Smooth muscle cell (in vitro differentiated cells): Measurements from ENCODE around the gene CACNA2D3. TPM values are rescaled to one million over a fixed set of nuclear protein-coding genes. Genes with fewer than 3 reads are reported as not detected.

Experiments used
- DNase-seq: peaks from one replicate; lab custom pipeline; 2025; ENCODE audit not compliant: unreplicated experiment; lab: John Stamatoyannopoulos, UW
- H2AFZ ChIP-seq: fragments of 200-600 bp; sonication (generic); 2 replicates; pipeline ENCODE4 v1.6.0; 2016; ENCODE audit warnings: antibody characterized with exemption, low read depth, mild to moderate bottlenecking
- H3F3A ChIP-seq: fragments of 200-600 bp; sonication (generic); 2 replicates; pipeline ENCODE4 v1.6.0; 2017; ENCODE audit warnings: antibody characterized with exemption, low read depth
- H3K27ac ChIP-seq: fragments of 200-600 bp; sonication (generic); 2 replicates; pipeline ENCODE4 v1.5.1; 2016; ENCODE audit warnings: low read depth, mild to moderate bottlenecking
- H3K27me3 ChIP-seq: fragments of 200-600 bp; sonication (generic); 2 replicates; pipeline ENCODE4 v1.6.1; 2016; ENCODE audit warnings: low read depth, mild to moderate bottlenecking
- H3K36me3 ChIP-seq: fragments of 200-600 bp; sonication (generic); 2 replicates; pipeline ENCODE4 v1.5.1; 2016; ENCODE audit warnings: low read depth
- H3K4me1 ChIP-seq: fragments of 200-600 bp; sonication (generic); 2 replicates; pipeline ENCODE4 v1.5.1; 2016; ENCODE audit warnings: low read depth
- H3K4me2 ChIP-seq: fragments of 200-600 bp; sonication (generic); 2 replicates; pipeline ENCODE4 v1.6.0; 2016; ENCODE audit warnings: mild to moderate bottlenecking
- H3K4me3 ChIP-seq: fragments of 200-600 bp; sonication (generic); 2 replicates; pipeline ENCODE4 v1.5.1; 2016; ENCODE audit warnings: mild to moderate bottlenecking
- H3K79me2 ChIP-seq: fragments of 200-600 bp; sonication (generic); 2 replicates; pipeline ENCODE4 v1.6.0; 2016; ENCODE audit warnings: low read depth, mild to moderate bottlenecking
- H3K9ac ChIP-seq: fragments of 200-600 bp; sonication (generic); 2 replicates; pipeline ENCODE4 v1.6.0; 2016; ENCODE audit warnings: low read depth
- H3K9me3 ChIP-seq: fragments of 200-600 bp; sonication (generic); replicated peaks from 2 replicates; pipeline ENCODE4 v1.5.1; 2016; ENCODE audit warnings: low read depth
- H4K20me1 ChIP-seq: fragments of 200-600 bp; sonication (generic); 2 replicates; pipeline ENCODE4 v1.6.0; 2016; ENCODE audit warnings: low read depth
- CTCF ChIP-seq: fragments of 200-600 bp; sonication (generic); IDR thresholded peaks from 2 replicates; pipeline ENCODE4 v1.5.1; 2017; ENCODE audit warnings: borderline replicate concordance, mild to moderate bottlenecking, antibody characterized with exemption; ENCODE audit not compliant: insufficient read depth, poor library complexity, severe bottlenecking
- WGBS: methylation state at CpG from one replicate; pipeline ENCODE4 v1.1.7; 2016; ENCODE audit warnings: low lambda C conversion rate; 5-methylcytosine and 5-hydroxymethylcytosine counted together
- polyA plus RNA-seq: library from polyadenylated mRNA; unstranded; fragments of >200 nt; fragmentation: Nextera tagmentation; extraction: Ambion mirVana; gene quantifications from 2 replicates; pipeline ENCODE4 v1.2.1, GENCODE V29; 2016
- total RNA-seq: library from RNA; depleted of rRNA; stranded (reverse); fragments of >200 nt; gene quantifications from 2 replicates; pipeline ENCODE4 v1.2.3, GENCODE V29; 2014

Gene CACNA2D3
- total and polyA plus RNA-seq, 2 experiments from 2014 or later: 0.15 to 0.90 TPM

GRCh38 chr3:54169524-54169923 lies 47.2 kb downstream of the CACNA2D3 start:
- Histone ChIP-seq H2AFZ (no peak overlapping the region), H3K9me3 (no peaks in the 10 kb centered on the region), H3K36me3 (no peaks in the 10 kb centered on the region), H3K4me1 (no peaks in the 10 kb centered on the region), H3K27me3 (no peaks in the 10 kb centered on the region), H3K79me2 (no peaks in the 10 kb centered on the region), H3K9ac (no peak overlapping the region), H3K4me2 (no peak overlapping the region), H4K20me1 (no peaks in the 10 kb centered on the region), H3K27ac (no peak overlapping the region), H3F3A (no peaks in the 10 kb centered on the region), H3K4me3 (no peak overlapping the region)
- no peak for DNase-seq
- 95% methylated on average over 7 of the region's 7 CpGs for WGBS
- TF ChIP-seq CTCF: no peak

GRCh38 chr3:54171509-54171908 lies 49.2 kb downstream of the CACNA2D3 start:
- no peak for TF ChIP-seq CTCF

DNA sequence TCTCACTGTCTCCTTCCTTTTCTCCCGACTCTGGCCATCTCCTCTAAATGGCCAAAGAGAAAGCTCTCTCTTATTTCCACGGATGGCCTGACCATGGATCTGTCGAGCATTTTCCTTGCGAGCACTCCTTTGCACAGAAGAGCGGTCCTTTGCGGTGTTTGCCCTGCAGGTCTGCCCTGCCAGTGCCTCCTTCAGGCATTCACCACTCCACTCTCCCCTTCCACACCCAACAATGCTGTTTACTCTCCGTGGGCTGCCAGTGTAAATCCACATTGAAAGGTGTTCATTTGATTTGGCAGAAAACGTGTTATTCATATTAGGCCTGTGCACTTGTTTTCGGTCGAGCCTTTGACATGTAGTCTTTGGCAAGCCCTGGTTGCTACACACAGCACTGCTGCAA lies 49.6 kb downstream of the CACNA2D3 start:
- no peaks in the 10 kb centered on the region for H3K4me1 ChIP-seq
- no peak for DNase-seq
- TF ChIP-seq CTCF: no peak
- H3K36me3 ChIP-seq: no peaks in the 10 kb centered on the region
- H3K4me3 ChIP-seq: no peak overlapping the region
- H3K27ac ChIP-seq: no peak overlapping the region
- no peak overlapping the region for H2AFZ ChIP-seq
- 94% methylated on average over 10 of the region's 10 CpGs for WGBS
- no peaks in the 10 kb centered on the region for H4K20me1 ChIP-seq
- no peak overlapping the region for H3K9ac ChIP-seq
- no peaks in the 10 kb centered on the region for H3K9me3 ChIP-seq
- H3K4me2 ChIP-seq: no peak overlapping the region
- H3K27me3 ChIP-seq: no peaks in the 10 kb centered on the region
- H3F3A ChIP-seq: no peaks in the 10 kb centered on the region
- H3K79me2 ChIP-seq: no peaks in the 10 kb centered on the region

More at GRCh38 chr3:54171509-54171908, 49.2 kb downstream of the CACNA2D3 start:
- no peaks in the 10 kb centered on the region for H3K36me3 ChIP-seq
- H3K9me3 ChIP-seq: no peaks in the 10 kb centered on the region
- no peaks in the 10 kb centered on the region for H4K20me1 ChIP-seq
- no peaks in the 10 kb centered on the region for H3K27me3 ChIP-seq
- H3K4me1 ChIP-seq: no peaks in the 10 kb centered on the region
- H3K79me2 ChIP-seq: no peaks in the 10 kb centered on the region
- no peak overlapping the region for H2AFZ ChIP-seq
- H3K4me2 ChIP-seq: no peak overlapping the region
- DNase-seq: no peak
- H3K27ac ChIP-seq: no peak overlapping the region
- no peak overlapping the region for H3K9ac ChIP-seq
- H3K4me3 ChIP-seq: no peak overlapping the region
- H3F3A ChIP-seq: no peaks in the 10 kb centered on the region
- WGBS: 63% methylated on average over 1 of the region's 1 CpG

DNA sequence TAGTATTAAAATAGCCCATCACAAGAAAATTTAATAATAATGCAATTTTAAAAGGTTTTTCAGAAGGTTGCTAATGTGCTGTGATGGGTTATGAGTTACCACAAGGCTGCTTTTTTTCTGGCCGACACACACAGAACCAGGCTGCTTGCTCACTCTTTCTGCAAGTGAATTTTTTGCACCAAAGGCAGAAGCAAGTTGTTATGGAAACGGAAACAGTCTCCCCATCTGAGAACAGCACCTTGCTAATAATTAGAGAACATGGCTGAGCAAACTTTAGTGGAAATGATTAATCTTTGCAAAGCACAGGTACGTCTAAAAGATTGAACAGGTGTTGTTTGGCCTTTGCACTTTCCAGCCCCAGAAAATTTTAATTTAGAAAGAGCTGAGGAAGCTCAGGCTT lies 51.0 kb downstream of the CACNA2D3 start:
- WGBS: 88% methylated on average over 3 of the region's 3 CpGs
- no peaks in the 10 kb centered on the region for H3K4me1 ChIP-seq
- H3K9me3 ChIP-seq: no peaks in the 10 kb centered on the region
- H3K4me3 ChIP-seq: no peak overlapping the region
- H3F3A ChIP-seq: no peaks in the 10 kb centered on the region
- no peak overlapping the region for H3K4me2 ChIP-seq
- H3K36me3 ChIP-seq: no peaks in the 10 kb centered on the region
- no peaks in the 10 kb centered on the region for H3K79me2 ChIP-seq
- H3K27ac ChIP-seq: no peak overlapping the region
- no peak overlapping the region for H3K9ac ChIP-seq
- DNase-seq: no peak
- no peaks in the 10 kb centered on the region for H3K27me3 ChIP-seq
- TF ChIP-seq CTCF: no peak
- no peak overlapping the region for H2AFZ ChIP-seq
- no peaks in the 10 kb centered on the region for H4K20me1 ChIP-seq
